Loucy (cell line): ENCODE data around the gene AHRR.

Experiments used
- H2AFZ ChIP-seq: fragments of 200-600 bp; sonication (generic); 2 replicates; pipeline ENCODE4 v1.6.0; 2016; ENCODE audit warnings: antibody characterized with exemption, mild to moderate bottlenecking, low read length, moderate library complexity
- H3F3A ChIP-seq: fragments of 200-600 bp; 2 replicates; pipeline ENCODE4 v1.6.0; 2016; ENCODE audit warnings: antibody characterized with exemption, low read depth, mild to moderate bottlenecking
- H3K27me3 ChIP-seq: fragments of 200-600 bp; sonication (generic); 2 replicates; pipeline ENCODE4 v1.6.1; 2014; ENCODE audit warnings: low read length, mild to moderate bottlenecking; ENCODE audit not compliant: insufficient read depth, poor library complexity, severe bottlenecking
- H3K36me3 ChIP-seq: fragments of 200-600 bp; sonication (generic); 2 replicates; pipeline ENCODE4 v1.6.1; 2016; ENCODE audit warnings: low read length; ENCODE audit not compliant: insufficient read depth
- H3K4me1 ChIP-seq: fragments of 200-600 bp; sonication (generic); 2 replicates; pipeline ENCODE4 v1.5.1; 2014; ENCODE audit warnings: low read length, mild to moderate bottlenecking; ENCODE audit not compliant: insufficient read depth, poor library complexity, severe bottlenecking
- H3K4me2 ChIP-seq: fragments of 200-600 bp; sonication (generic); 2 replicates; pipeline ENCODE4 v1.6.0; 2014; ENCODE audit warnings: antibody characterized with exemption, low read length, low read depth, mild to moderate bottlenecking; ENCODE audit not compliant: poor library complexity, severe bottlenecking
- H3K4me3 ChIP-seq: fragments of 200-600 bp; sonication (generic); 2 replicates; pipeline ENCODE4 v1.5.1; 2014; ENCODE audit warnings: low read length, mild to moderate bottlenecking, mixed read lengths; ENCODE audit not compliant: poor library complexity, severe bottlenecking
- H3K79me2 ChIP-seq: fragments of 200-600 bp; sonication (generic); 2 replicates; pipeline ENCODE4 v1.6.1; 2014; ENCODE audit warnings: low read length; ENCODE audit not compliant: insufficient read depth
- H3K9ac ChIP-seq: fragments of 200-600 bp; sonication (generic); 2 replicates; pipeline ENCODE4 v1.6.0; 2014; ENCODE audit warnings: mild to moderate bottlenecking, low read depth, low read length, moderate library complexity; ENCODE audit not compliant: poor library complexity, severe bottlenecking
- H3K9me2 ChIP-seq: fragments of 200-600 bp; sonication (generic); replicated peaks from 2 replicates; pipeline ENCODE4 v1.6.1; 2016; ENCODE audit warnings: low read depth, low read length, mixed read lengths
- H3K9me3 ChIP-seq: fragments of 200-600 bp; sonication (generic); 2 replicates; pipeline ENCODE4 v1.6.1; 2014; ENCODE audit warnings: mild to moderate bottlenecking, antibody characterized with exemption, low read length, low read depth; ENCODE audit not compliant: insufficient read depth
- H4K20me1 ChIP-seq: fragments of 200-600 bp; sonication (generic); 2 replicates; pipeline ENCODE4 v1.6.0; 2014; ENCODE audit warnings: antibody characterized with exemption, low read length, mild to moderate bottlenecking; ENCODE audit not compliant: insufficient read depth, poor library complexity, severe bottlenecking
- EZH2phosphoT487 ChIP-seq: fragments of 200-600 bp; IDR thresholded peaks from 2 replicates; pipeline ENCODE4 v1.6.1; 2018; ENCODE audit warnings: antibody characterized with exemption, mild to moderate bottlenecking, moderate library complexity, borderline replicate concordance
- TF ChIP-seq, protein P1 (sequence below): fragments of 200-600 bp; sonication (generic); conservative IDR thresholded peaks from 2 replicates; pipeline ENCODE4 v1.5.1; 2014; ENCODE audit warnings: mild to moderate bottlenecking, antibody characterized with exemption, low read length

Gene AHRR

DNA sequence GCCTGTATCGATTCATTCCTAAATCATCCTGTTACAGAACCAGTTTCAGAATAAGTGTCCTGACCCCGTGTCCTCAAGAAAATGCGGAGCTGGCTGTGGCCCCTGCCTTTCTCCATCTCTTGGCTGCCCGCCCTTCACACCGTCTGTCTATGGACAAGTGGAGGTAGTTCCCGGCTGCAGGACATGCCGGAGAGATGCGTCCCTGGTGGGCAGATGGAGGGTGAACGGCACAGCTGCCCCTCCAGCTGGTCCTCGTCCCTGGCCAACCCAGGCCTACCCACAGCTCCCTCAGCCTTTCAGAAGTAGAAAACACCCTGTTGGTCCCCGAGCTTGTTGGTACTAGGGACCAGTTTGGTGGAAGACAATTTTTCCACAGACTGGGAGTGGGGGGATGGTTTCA is 106.7 kb downstream of the AHRR start:
- no peaks in the 10 kb centered on the region for H3K9me2 ChIP-seq
- H4K20me1 ChIP-seq, result no peaks in the 10 kb centered on the region
- H3K79me2 ChIP-seq, result no peaks in the 10 kb centered on the region
- H3K9me3 ChIP-seq, result no peaks in the 10 kb centered on the region
- H3K4me3 ChIP-seq, result no peak overlapping the region
- H3K4me2 ChIP-seq, result no peak overlapping the region
- H3K9ac ChIP-seq, result no peak overlapping the region
- no peaks in the 10 kb centered on the region for H3K36me3 ChIP-seq
- no peak overlapping the region for H2AFZ ChIP-seq
- peaks cover 33% of the 10 kb centered on the region for H3K4me1 ChIP-seq
- no peak for TF ChIP-seq EZH2phosphoT487
- TF ChIP-seq, protein P1, sequence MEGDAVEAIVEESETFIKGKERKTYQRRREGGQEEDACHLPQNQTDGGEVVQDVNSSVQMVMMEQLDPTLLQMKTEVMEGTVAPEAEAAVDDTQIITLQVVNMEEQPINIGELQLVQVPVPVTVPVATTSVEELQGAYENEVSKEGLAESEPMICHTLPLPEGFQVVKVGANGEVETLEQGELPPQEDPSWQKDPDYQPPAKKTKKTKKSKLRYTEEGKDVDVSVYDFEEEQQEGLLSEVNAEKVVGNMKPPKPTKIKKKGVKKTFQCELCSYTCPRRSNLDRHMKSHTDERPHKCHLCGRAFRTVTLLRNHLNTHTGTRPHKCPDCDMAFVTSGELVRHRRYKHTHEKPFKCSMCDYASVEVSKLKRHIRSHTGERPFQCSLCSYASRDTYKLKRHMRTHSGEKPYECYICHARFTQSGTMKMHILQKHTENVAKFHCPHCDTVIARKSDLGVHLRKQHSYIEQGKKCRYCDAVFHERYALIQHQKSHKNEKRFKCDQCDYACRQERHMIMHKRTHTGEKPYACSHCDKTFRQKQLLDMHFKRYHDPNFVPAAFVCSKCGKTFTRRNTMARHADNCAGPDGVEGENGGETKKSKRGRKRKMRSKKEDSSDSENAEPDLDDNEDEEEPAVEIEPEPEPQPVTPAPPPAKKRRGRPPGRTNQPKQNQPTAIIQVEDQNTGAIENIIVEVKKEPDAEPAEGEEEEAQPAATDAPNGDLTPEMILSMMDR, result no peak
- no peaks in the 10 kb centered on the region for H3K27me3 ChIP-seq
- H3F3A ChIP-seq, result no peaks in the 10 kb centered on the region

DNA sequence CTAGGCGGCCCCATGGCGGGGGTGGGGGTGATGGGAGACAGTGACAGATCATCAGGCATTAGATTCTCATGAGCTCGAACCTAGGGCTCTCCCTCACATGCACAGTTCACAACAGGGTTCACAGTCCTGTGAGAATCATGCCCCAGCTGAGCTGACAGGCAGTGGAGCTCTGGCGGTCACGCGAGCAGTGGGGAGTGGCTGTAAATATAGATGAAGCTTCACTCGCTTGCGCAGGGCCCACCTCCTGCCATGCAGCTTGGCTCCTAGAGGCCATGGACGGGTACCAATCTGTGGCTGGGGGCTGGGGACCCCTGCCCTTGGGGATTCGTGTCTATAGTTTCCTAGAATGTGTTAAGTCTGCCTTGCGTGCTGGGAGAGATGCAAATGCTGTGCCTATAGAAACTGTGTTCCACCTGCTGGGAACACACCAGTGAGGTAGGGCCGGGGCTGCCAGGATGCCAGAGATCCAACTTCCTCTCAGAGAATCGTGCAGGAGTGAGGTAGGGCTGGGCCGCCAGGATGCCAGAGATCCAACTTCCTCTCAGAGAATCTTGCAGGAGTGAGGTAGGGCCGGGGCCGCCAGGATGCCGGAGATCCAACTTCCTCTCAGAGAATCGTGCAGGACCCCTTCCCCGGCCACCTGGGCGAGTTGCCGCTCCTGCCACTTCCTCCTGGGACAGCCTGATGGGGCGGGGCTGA is 107.4 kb downstream of the AHRR start:
- Histone ChIP-seq H3K9me3 (no peaks in the 10 kb centered on the region), H3K4me3 (no peak overlapping the region), H3K36me3 (no peaks in the 10 kb centered on the region), H3K9ac (no peak overlapping the region), H3K27me3 (no peaks in the 10 kb centered on the region), H3K9me2 (no peaks in the 10 kb centered on the region), H3F3A (no peaks in the 10 kb centered on the region), H3K4me2 (no peak overlapping the region), H3K79me2 (no peaks in the 10 kb centered on the region), H4K20me1 (no peaks in the 10 kb centered on the region), H2AFZ (no peak overlapping the region), H3K4me1 (peaks cover 36% of the 10 kb centered on the region)
- TF ChIP-seq EZH2phosphoT487, result no peak
- TF ChIP-seq, protein P1, result no peak

DNA sequence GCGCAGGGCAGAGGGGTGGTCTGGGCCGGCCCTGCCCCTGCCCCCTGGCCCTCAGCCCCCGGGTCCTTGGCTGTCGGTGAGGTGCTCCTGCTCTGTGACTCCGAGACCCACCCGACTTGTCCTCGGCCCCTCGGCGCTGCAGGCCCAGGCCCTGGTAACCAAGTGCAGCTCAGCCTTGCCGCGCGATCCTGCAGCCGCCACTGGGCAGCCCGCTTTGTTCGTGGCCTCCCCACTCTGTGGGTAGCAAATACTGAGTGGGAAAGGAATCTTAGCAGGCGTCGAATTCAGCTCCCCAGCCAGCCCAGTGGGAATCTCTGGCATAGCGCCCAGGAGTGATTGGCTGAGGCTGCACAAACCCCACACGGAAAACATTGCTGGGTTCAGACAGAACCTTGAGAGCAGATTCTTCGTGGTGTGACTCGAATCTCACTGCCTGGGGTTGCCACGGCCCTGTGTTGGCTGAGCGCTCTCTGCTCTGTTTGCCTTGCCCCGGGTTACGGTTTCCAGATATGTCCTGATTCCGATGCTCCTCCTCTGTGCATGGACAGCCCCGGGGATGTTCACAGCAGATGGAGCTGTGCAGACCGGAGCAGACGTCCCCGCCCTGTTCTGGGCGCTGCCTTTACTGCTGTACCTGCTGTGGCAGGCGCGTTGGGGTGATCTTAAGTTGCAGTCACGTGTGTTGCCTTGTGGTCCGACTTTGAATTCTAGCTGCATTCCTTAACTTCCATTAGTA is 108.1 kb downstream of the AHRR start:
- TF ChIP-seq EZH2phosphoT487, result no peak
- TF ChIP-seq, protein P1, result no peak
- no peaks in the 10 kb centered on the region for H3K36me3 ChIP-seq
- H3K27me3 ChIP-seq, result no peaks in the 10 kb centered on the region
- H3K4me3 ChIP-seq, result no peak overlapping the region
- H3F3A ChIP-seq, result no peaks in the 10 kb centered on the region
- H3K79me2 ChIP-seq, result no peaks in the 10 kb centered on the region
- no peaks in the 10 kb centered on the region for H3K9me2 ChIP-seq
- peaks cover 31% of the 10 kb centered on the region for H3K4me1 ChIP-seq
- H3K9ac ChIP-seq, result no peak overlapping the region
- H3K9me3 ChIP-seq, result no peaks in the 10 kb centered on the region
- H4K20me1 ChIP-seq, result no peaks in the 10 kb centered on the region
- H2AFZ ChIP-seq, result no peak overlapping the region
- H3K4me2 ChIP-seq, result no peak overlapping the region
